ENCODE results near the gene UNC93A.

Gene UNC93A

DNA sequence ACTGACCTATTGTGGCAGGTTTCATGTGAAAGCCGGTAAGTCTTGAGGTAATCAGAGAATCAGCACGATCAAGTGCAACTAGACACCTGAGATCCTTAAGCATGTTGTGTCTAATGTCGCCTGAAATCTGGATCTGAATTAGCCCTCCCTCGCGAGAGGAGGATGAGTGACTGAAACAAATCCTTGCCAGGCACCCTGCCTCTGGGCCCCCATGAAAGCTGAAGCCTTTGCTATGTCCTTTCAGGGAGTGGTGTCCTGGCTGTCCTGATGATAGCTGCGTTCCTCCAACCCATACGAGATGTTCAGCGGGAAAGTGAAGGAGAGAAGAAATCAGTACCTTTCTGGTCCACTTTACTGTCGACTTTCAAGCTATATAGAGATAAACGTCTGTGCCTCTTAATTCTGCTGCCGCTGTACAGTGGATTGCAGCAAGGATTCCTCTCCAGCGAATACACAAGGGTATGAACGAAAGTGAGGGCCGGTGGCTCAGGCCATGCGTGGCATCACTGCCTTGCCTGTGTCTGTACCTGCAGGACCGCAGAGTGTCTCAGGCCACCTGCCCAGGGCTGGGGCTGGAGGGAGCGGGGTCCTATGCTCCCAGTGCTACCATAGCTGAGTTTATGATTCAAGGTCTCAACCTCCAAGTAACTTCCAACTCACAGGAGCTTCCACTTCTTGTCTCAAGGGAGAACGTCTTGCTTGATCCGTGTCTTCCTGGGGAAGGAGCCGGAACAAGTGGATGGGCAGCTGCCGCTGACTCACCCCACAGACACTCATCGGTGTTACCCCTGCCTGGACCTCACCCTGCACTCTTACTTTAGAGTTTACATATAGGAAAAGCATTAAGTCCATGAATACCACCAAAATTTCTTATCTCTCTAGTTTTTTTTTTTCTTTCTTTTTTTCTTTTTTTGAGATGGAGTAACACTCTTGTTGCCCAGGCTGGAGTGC lies 12.8 kb downstream of the UNC93A start:
- no peak for DNase-seq
- Histone ChIP-seq H3K4me3 (ENCODE audit: low read depth, low read length) (no peak overlapping the region), H3K27me3 (replicated peaks) (no peaks in the 10 kb centered on the region), H3K27ac (no peak overlapping the region), H3K36me3 (replicated peaks) (no peaks in the 10 kb centered on the region)
- in situ Hi-C loops (cut with HindIII; ENCODE audit: low pct_ligation_motif_present, low sequenced_read_pairs): no loop called here
- TF ChIP-seq, protein P1, sequence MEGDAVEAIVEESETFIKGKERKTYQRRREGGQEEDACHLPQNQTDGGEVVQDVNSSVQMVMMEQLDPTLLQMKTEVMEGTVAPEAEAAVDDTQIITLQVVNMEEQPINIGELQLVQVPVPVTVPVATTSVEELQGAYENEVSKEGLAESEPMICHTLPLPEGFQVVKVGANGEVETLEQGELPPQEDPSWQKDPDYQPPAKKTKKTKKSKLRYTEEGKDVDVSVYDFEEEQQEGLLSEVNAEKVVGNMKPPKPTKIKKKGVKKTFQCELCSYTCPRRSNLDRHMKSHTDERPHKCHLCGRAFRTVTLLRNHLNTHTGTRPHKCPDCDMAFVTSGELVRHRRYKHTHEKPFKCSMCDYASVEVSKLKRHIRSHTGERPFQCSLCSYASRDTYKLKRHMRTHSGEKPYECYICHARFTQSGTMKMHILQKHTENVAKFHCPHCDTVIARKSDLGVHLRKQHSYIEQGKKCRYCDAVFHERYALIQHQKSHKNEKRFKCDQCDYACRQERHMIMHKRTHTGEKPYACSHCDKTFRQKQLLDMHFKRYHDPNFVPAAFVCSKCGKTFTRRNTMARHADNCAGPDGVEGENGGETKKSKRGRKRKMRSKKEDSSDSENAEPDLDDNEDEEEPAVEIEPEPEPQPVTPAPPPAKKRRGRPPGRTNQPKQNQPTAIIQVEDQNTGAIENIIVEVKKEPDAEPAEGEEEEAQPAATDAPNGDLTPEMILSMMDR (IDR thresholded peaks at IDR 0.05; ENCODE audit: low read depth, low read length, missing control alignments): no peak

- in situ Hi-C loops (cut with HindIII; ENCODE audit: low pct_ligation_motif_present, low sequenced_read_pairs): no loop called here
Measured at GRCh38 chr6:167304912-167305311, 13.8 kb downstream of the UNC93A start.

GRCh38 chr6:167305796-167306195 lies 14.7 kb downstream of the UNC93A start:
- H3K4me3 ChIP-seq (ENCODE audit: low read depth, low read length): no peak overlapping the region
- no peak overlapping the region for H3K27ac ChIP-seq
- no peaks in the 10 kb centered on the region for H3K27me3 ChIP-seq (replicated peaks)
- TF ChIP-seq, protein P1 (IDR thresholded peaks at IDR 0.05; ENCODE audit: low read depth, low read length, missing control alignments): no peak
- no peak for DNase-seq
- no peaks in the 10 kb centered on the region for H3K36me3 ChIP-seq (replicated peaks)
- in situ Hi-C loops (cut with HindIII; ENCODE audit: low pct_ligation_motif_present, low sequenced_read_pairs): no loop called here

More at GRCh38 chr6:167304912-167305311, 13.8 kb downstream of the UNC93A start:
- no peak overlapping the region for H3K4me3 ChIP-seq (ENCODE audit: low read depth, low read length)
- no peak overlapping the region for H3K27ac ChIP-seq
- no peaks in the 10 kb centered on the region for H3K36me3 ChIP-seq (replicated peaks)
- TF ChIP-seq, protein P1 (IDR thresholded peaks at IDR 0.05; ENCODE audit: low read depth, low read length, missing control alignments): no peak
- H3K27me3 ChIP-seq (replicated peaks): no peaks in the 10 kb centered on the region
- no peak for DNase-seq

DNA sequence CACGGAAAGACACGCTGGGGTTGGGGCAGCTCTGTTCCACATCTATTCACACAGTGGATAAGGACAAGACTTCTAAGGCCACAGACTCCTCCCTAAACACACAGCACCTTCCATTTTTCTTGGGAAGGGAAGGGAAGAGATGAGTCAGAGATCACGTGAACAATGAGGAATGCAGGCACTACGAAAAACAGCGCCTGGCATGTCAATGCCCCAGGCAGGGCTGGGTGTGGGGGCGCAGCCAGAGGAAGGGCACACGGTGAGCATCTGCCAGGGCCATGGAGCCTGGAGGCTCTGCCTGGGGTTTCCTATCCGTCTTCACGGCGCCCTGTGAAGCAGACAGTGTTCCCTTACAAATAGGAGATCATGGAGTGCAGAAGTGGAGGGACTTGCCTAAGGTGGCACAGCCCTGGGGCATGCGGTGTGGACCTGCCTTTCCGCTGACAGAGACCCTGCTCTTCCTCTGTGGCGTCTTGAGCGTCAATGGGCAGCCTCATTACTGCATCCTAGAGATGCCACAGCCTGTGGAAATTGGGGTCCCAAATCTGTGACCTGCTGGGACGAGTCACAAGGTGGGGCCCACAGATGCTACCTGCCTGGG lies 15.4 kb downstream of the UNC93A start:
- Histone ChIP-seq H3K36me3 (replicated peaks) (no peaks in the 10 kb centered on the region), H3K27me3 (replicated peaks) (no peaks in the 10 kb centered on the region), H3K27ac (no peak overlapping the region), H3K4me3 (ENCODE audit: low read depth, low read length) (no peak overlapping the region)
- no peak for DNase-seq
- TF ChIP-seq, protein P1 (IDR thresholded peaks at IDR 0.05; ENCODE audit: low read depth, low read length, missing control alignments): no peak
- in situ Hi-C loops (cut with HindIII; ENCODE audit: low pct_ligation_motif_present, low sequenced_read_pairs): no loop called here

- in situ Hi-C loops (cut with HindIII; ENCODE audit: low pct_ligation_motif_present, low sequenced_read_pairs): no loop called here
- no peaks in the 10 kb centered on the region for H3K36me3 ChIP-seq (replicated peaks)
- H3K4me3 ChIP-seq (ENCODE audit: low read depth, low read length): no peak overlapping the region
- DNase-seq: no peak
- TF ChIP-seq, protein P1 (IDR thresholded peaks at IDR 0.05; ENCODE audit: low read depth, low read length, missing control alignments): no peak
- H3K27me3 ChIP-seq (replicated peaks): no peaks in the 10 kb centered on the region
- H3K27ac ChIP-seq: no peak overlapping the region
Measured at GRCh38 chr6:167307342-167307955, 16.3 kb downstream of the UNC93A start.

Measured in brain microvascular endothelial cell (primary cell).